HG02943 (cell line): ENCODE results near the gene SPAG6.
"Not testable (repeated sequence)": the region's sequence is repeated elsewhere in the genome, so short reads cannot be mapped to it uniquely, and the experiment has no call there.

ENCODE experiments used
- ATAC-seq: cut with Tn5 transposase; IDR thresholded peaks from one replicate; pipeline ENCODE4 v1.9.1; 2021; ENCODE audit warnings: mild to moderate bottlenecking, low read depth, moderate library complexity; ENCODE audit not compliant: unreplicated experiment

The SPAG6 gene

GRCh38 chr10:22345301-22346095, at the start of gene SPAG6:
Gene SPAG6, plus strand, starts transcription at chr10:22345496. Its CDS starts 116 bp downstream, at chr10:22345612.
- no peak for ATAC-seq

- no peak for ATAC-seq
Measured at GRCh38 chr10:22301193-22301592, 44.1 kb upstream of the SPAG6 start.

GRCh38 chr10:22303461-22303860, 41.8 kb upstream of the SPAG6 start:
- no peak for ATAC-seq

GRCh38 chr10:22305721-22306120, 39.6 kb upstream of the SPAG6 start:
- no peak for ATAC-seq

GRCh38 chr10:22308390-22308789, 36.9 kb upstream of the SPAG6 start:
- no peak for ATAC-seq

- ATAC-seq = no peak
Measured at GRCh38 chr10:22309180-22310000, 35.9 kb upstream of the SPAG6 start.

GRCh38 chr10:22310012-22310411, 35.3 kb upstream of the SPAG6 start:
- ATAC-seq = not testable (repeated sequence)

GRCh38 chr10:22310928-22311327, 34.4 kb upstream of the SPAG6 start:
- no peak for ATAC-seq

- ATAC-seq = no peak
Measured at GRCh38 chr10:22314852-22315251, 30.4 kb upstream of the SPAG6 start.

- peak; percentile 14 for ATAC-seq
Measured at GRCh38 chr10:22315455-22316285, 29.6 kb upstream of the SPAG6 start.

- ATAC-seq = peak; percentile 63
Measured at GRCh38 chr10:22316286-22317075, 28.8 kb upstream of the SPAG6 start, which contains the start of gene COMMD3. Gene COMMD3, plus strand, starts transcription at chr10:22316388. Its CDS starts 30 bp downstream, at chr10:22316418.

- peak; percentile 27 for ATAC-seq
Measured at GRCh38 chr10:22317076-22317370, 28.3 kb upstream of the SPAG6 start.

GRCh38 chr10:22317771-22318565, 27.3 kb upstream of the SPAG6 start:
- ATAC-seq = no peak

- ATAC-seq = no peak
Measured at GRCh38 chr10:22318772-22319171, 26.5 kb upstream of the SPAG6 start.

GRCh38 chr10:22319547-22319979, 25.7 kb upstream of the SPAG6 start:
- ATAC-seq = no peak

- no peak for ATAC-seq
Measured at GRCh38 chr10:22319980-22320558, 25.2 kb upstream of the SPAG6 start.

GRCh38 chr10:22320591-22321155, 24.6 kb upstream of the SPAG6 start, which contains the start of gene BMI1:
Gene BMI1, plus strand, starts transcription at chr10:22321099. Its CDS starts 5,351 bp downstream, at chr10:22326450.
- no peak for ATAC-seq

- no peak for ATAC-seq
Measured at GRCh38 chr10:22321156-22321923, 24.0 kb upstream of the SPAG6 start.
